NCI-H187 (cell line): ENCODE data around the gene TCERG1L.
"Not testable (repeated sequence)": the region's sequence is repeated elsewhere in the genome, so short reads cannot be mapped to it uniquely, and the experiment has no call there.

Source experiments
- DNase-seq, 2 experiments: peaks; one replicate each; lab custom pipeline; 2025; lab: John Stamatoyannopoulos, UW

The TCERG1L gene

GRCh38 chr10:131166486-131166885 is 145.0 kb downstream of the TCERG1L start:
- DNase-seq = no peak

- DNase-seq = no peak
These were observed 146.4 kb downstream of the TCERG1L start for GRCh38 chr10:131165092-131165491.

GRCh38 chr10:131162866-131163843 is 148.4 kb downstream of the TCERG1L start:
- DNase-seq = no peak

- DNase-seq = no peak
These were observed 149.3 kb downstream of the TCERG1L start for GRCh38 chr10:131162211-131162610.

DNA sequence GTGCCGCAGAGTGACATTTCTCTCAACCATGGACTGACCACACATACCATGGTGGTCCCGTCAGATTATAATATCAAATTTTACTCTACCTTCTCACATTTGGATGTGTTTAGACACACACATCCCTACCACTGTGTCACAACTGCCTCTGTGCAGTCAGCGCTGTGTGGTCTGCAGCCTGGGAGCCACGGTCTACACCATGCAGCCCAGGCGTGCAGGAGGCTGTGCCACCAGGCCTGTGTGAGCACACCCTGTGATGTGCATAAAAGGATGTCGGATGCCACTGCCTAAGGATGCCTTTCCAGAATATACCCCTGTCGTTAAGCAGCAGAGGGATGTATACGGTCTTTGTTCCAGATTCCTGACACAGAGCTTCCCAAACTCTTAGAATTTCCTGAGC is 150.4 kb downstream of the TCERG1L start:
- DNase-seq = no peak

DNA sequence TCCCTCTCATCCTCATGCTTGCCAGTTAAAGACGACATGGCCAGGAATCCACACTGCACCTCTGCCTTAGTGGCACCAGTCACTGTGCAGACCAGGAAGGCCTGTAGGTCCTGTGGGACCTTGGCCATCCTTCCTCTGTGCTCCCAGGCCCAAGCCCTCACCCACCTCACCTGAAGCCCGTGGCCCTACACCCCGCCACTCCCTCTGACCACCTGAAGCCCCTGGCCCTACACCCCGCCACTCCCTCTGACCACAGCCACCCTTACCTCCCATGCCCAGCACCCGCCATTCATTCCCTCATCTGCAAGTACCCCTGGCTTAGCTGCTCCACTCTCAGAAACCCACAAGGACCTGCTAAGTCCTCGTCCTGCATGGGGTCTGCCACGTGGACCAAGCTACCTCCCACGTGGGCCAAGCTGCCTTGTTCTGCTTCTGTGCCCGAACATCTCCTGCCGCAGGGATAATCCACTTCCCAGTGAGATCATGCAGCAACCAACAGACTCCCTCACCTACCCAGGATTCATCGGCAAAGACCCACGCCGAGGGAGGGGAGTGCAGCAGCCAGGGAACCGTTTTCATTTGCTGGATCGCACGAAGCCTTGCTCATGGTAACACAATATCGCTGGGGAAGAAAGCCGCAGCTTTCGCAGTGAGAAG is 151.2 kb downstream of the TCERG1L start:
- no peak for DNase-seq

DNA sequence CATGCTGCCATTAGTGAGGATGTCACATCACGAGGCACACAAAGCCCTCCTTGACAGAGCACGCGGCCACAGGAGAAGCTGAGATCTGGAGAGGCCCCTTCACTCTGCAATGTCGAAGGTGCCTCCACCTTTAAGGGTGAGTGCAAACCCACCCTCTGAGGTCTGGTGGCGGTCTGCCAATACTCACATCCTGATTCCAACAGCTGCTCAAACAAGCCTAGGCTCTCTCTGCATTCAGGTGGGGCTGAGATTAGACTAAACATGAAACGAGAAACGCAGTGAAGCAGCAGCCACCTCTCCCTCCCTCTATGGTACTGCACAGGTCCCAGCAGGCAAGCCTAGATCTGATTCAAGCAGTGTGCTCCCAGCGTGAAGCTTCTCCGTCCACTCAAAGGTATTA is 151.8 kb downstream of the TCERG1L start:
- DNase-seq = no peak

GRCh38 chr10:131158695-131159094 is 152.8 kb downstream of the TCERG1L start:
- DNase-seq = no peak

DNA sequence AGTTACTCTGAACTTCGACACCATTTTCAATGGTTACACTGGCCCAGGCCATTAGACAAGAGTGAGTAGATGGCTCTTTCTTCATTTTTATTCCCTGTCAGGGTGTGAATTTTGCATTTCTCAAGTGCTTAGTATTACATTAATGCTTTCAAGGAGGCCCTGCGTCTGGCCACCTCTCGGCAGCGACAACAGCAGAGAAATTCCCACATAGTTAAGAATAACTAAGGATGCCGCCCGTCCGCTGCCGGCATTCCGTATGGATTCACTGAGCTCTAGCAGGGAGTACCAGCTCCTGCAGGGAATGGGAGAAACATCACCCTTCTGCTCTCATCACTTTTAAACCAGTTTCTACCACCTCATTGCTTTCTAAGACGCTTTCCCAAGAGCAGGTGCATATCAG is 153.6 kb downstream of the TCERG1L start:
- DNase-seq = no peak

- no peak for DNase-seq
These were observed 155.7 kb downstream of the TCERG1L start for GRCh38 chr10:131155876-131156230.

DNA sequence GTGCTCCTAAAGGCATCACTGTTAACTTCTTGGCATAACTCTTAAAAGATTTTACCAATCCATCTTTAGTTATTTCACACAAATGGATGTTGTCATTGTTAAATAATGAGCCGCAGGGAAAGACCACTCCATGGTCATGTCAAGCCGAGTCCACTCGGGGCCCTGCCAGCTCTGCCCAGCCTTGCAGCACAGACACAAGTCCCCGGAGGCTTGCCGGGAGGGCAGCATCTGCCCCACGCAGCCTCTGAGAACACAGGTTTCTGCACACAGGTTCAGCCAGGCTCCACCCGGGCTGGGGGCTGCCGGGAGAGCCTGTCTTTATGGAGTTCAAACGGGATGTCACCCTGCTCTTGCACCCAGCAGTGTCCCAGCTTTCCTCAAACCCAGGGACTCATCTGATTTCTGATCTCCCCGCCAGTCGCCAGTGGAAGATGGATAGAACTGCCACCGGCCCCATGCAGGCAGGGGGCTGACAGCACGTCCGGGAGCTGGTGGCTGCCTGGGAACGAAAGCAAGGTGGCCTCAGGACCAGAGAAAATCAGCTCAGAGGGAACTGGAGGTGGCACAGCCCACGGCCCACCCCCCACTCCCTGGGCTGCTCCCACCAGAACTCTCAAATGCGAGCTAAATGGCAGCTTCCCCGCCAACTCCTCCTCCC is 156.2 kb downstream of the TCERG1L start:
- DNase-seq = no peak

GRCh38 chr10:131154306-131155025 is 157.1 kb downstream of the TCERG1L start:
- no peak for DNase-seq

- DNase-seq = not testable (repeated sequence)
These were observed 159.1 kb downstream of the TCERG1L start for GRCh38 chr10:131152456-131152855.

DNA sequence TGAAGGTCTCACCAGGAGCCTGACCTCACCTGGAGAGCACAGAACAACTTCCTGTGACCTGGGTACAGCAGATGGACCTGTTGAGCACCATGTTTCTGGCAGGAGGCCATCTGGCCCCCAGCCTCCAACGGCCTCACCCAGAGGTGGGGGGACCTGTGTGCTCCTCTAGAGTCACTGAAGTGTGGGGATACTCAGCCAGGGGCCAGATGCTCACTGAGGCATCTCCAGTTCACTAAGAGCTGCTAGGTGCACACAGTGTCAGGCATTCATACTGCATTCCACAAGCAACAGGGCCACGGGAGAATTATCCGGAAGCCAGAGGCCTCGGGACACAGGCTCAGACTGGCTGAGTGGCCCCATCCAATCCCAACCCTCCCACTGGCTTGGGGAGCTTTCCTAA is 161.4 kb downstream of the TCERG1L start:
- DNase-seq = no peak

DNA sequence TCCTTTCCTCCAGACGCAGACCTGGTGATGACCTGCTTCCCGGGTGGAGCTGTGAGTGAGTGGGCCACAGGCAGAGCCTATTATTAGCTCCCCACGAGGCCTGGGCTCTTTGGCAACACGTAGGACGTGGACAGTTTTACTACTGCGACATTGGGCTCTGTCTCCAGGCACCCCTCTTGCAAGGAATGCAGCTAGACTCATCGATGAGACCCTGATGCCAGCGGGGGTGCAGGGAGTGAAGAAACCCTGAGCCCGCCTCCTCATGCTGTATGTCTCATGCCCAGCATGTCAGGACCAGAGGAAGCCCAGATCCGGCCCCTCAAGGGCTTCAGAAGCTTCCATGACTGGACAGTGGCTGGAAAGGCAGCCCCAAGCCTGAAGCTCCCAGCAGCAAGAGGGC is 161.9 kb downstream of the TCERG1L start:
- no peak for DNase-seq

DNA sequence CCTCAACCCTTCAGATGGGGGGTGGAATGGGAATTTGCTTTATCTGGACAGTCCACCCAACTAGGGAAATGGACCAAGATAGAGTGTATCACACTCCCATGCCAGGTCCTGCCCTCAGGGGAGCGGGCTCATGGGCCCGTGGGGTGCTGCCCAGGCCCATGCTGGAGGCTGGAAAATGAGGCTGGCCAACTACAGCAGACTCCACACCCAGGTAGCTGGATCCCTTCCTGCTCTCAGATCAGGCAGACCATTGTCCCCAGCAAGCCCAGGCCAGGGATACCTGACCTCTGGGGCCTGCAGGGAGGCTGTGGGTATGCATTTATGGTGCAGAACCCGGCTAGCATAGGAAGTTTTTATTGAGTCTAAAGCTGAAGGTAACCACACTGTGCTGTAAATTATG is 162.4 kb downstream of the TCERG1L start:
- no peak for DNase-seq

- no peak for DNase-seq
These were observed 163.3 kb downstream of the TCERG1L start for GRCh38 chr10:131148270-131148669.

DNA sequence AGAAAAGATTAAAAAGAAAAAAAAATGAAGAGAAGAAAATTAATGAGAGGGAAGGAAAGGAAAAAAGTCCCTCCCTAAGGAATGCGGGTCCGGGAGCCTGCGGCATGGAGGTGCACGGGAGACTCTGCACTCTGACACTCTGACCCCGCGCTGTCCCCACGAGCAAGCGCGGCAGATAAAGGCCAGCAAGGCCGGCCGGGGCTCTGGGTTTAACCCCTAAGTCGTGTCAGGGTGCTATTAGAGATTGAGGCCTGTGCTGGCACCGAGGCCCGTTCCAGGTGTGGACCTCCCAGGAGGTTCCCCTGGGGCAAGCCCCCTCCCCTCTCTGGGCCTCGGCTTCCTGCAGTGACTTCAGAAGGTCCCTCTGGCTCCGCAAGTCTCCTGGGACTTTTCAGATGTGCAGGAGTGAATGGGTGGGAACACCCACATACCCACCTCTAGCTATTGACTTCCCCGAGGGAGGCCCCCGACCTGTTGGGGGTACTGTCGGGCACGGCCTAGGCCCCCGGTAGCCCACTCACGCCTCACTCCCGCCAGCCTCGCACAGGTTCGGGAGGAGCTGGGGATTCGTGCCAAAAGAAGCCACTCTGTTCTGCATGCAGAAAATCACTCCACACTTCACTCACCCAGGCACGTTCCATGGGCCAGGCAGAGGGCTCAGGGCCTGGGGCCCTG is 164.1 kb downstream of the TCERG1L start:
- DNase-seq = no peak

- DNase-seq = no peak
These were observed 164.7 kb downstream of the TCERG1L start for GRCh38 chr10:131146790-131147189.

DNA sequence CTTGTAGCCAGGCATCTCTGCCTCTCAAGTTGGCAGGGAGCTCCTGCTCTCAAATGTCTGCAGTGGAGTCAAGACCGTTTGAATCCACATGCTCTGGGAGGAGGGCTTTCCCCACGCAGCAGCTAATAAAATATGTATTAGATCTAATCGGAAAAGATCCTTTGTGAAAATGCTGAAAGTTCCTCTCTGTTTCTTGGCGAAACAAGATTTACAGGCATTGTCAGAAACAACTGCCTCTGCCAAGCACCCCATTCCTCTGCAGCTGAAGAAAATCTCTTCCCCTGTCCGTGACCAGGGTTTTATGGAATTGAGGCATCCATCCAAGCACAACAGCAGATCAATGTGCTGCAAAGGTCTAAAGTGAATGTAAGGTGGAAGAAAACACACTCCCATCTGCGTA is 165.8 kb downstream of the TCERG1L start:
- no peak for DNase-seq

- no peak for DNase-seq
These were observed 166.7 kb downstream of the TCERG1L start for GRCh38 chr10:131144711-131145375.
